ENCODE results near the gene CFAP57. TPM values are rescaled to one million over a fixed set of nuclear protein-coding genes. Genes with fewer than 3 reads are reported as not detected.

Gene CFAP57
- polyA plus RNA-seq, 1 donor from 2014 or later: 0.17 TPM

DNA sequence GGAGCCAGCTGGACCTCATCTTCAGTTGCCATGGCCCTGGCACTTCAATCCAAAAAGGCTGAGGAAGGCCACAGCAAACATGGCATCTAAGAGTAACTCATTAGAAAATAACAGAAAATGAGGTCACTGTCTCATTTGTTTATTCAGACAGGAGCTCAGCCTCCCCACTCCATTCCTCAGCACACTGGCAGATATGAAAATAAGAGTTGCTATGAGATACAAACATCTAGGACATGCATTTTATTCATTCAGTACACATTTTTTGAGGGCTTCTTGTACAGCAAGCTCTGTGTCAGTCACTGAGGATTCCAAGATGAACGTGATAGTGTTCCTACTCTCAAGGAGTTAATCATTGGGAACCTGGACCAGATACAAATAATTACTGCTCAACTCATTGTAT is 65.0 kb downstream of the CFAP57 start:
- no peaks in the 10 kb centered on the region for H3K79me2 ChIP-seq (replicated peaks; ENCODE audit: insufficient read depth, low read length)

DNA sequence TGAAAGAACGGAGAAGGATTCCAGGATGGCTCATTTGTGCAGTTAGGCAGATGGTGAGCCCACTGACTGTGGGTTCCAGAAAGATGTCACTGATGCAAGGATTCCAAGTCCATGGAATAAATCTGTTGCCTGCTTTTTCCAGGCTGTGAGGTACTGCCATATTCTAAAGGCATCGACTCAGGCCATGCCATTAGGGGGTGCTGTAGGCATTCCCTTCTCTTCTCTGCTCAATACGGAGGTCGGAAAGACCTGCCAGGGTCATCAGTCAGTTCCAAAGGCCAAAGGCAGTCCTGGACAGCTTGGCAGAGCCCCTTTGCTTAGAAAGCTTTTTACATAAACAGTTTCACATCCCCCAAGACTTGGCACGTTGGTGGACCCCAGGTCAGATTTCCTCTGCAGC is 66.0 kb downstream of the CFAP57 start:
- no peak overlapping the region for H3K4me3 ChIP-seq (ENCODE audit: low read length)
- no peaks in the 10 kb centered on the region for H3K9me3 ChIP-seq (ENCODE audit: low read length)
- H4K20me1 ChIP-seq (ENCODE audit: insufficient read depth): no peaks in the 10 kb centered on the region
- H3K4me2 ChIP-seq (ENCODE audit: low read length): no peak overlapping the region
- H2AFZ ChIP-seq (ENCODE audit: low read depth, low read length): no peak overlapping the region
- no peak overlapping the region for H3K9ac ChIP-seq (ENCODE audit: low read length)
- no peaks in the 10 kb centered on the region for H3K36me3 ChIP-seq (ENCODE audit: insufficient read depth, low read length)
- no peaks in the 10 kb centered on the region for H3K79me2 ChIP-seq (replicated peaks; ENCODE audit: insufficient read depth, low read length)
- no peaks in the 10 kb centered on the region for H3K27me3 ChIP-seq (ENCODE audit: insufficient read depth, low read depth, low read length)
- no peak overlapping the region for H3K27ac ChIP-seq (ENCODE audit: low read length)
- no peaks in the 10 kb centered on the region for H3F3A ChIP-seq (ENCODE audit: insufficient read depth, low read length, poor library complexity, severe bottlenecking)
- TF ChIP-seq SMC3 (conservative IDR thresholded peaks at IDR 0.05; ENCODE audit: poor library complexity) (peak; percentile 51), POLR2AphosphoS5 (IDR thresholded peaks at IDR 0.05) (no peak), TAF1 (IDR thresholded peaks at IDR 0.05; ENCODE audit: low read depth) (no peak), RAD21 (conservative IDR thresholded peaks at IDR 0.05) (peak; percentile 56)
- TF ChIP-seq, protein P1, sequence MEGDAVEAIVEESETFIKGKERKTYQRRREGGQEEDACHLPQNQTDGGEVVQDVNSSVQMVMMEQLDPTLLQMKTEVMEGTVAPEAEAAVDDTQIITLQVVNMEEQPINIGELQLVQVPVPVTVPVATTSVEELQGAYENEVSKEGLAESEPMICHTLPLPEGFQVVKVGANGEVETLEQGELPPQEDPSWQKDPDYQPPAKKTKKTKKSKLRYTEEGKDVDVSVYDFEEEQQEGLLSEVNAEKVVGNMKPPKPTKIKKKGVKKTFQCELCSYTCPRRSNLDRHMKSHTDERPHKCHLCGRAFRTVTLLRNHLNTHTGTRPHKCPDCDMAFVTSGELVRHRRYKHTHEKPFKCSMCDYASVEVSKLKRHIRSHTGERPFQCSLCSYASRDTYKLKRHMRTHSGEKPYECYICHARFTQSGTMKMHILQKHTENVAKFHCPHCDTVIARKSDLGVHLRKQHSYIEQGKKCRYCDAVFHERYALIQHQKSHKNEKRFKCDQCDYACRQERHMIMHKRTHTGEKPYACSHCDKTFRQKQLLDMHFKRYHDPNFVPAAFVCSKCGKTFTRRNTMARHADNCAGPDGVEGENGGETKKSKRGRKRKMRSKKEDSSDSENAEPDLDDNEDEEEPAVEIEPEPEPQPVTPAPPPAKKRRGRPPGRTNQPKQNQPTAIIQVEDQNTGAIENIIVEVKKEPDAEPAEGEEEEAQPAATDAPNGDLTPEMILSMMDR (IDR thresholded peaks at IDR 0.05; ENCODE audit: poor library complexity, severe bottlenecking): peak; percentile 51
- no peaks in the 10 kb centered on the region for H3K9me2 ChIP-seq (ENCODE audit: insufficient read depth, low read length)

More for the DNA sequence above, 65.0 kb downstream of the CFAP57 start:
- Histone ChIP-seq H3K27me3 (ENCODE audit: insufficient read depth, low read depth, low read length) (no peaks in the 10 kb centered on the region), H3K9ac (ENCODE audit: low read length) (no peak overlapping the region), H4K20me1 (ENCODE audit: insufficient read depth) (no peaks in the 10 kb centered on the region), H2AFZ (ENCODE audit: low read depth, low read length) (no peak overlapping the region), H3K4me2 (ENCODE audit: low read length) (no peak overlapping the region), H3K27ac (ENCODE audit: low read length) (no peak overlapping the region), H3K36me3 (ENCODE audit: insufficient read depth, low read length) (no peaks in the 10 kb centered on the region), H3K9me2 (ENCODE audit: insufficient read depth, low read length) (no peaks in the 10 kb centered on the region), H3F3A (ENCODE audit: insufficient read depth, low read length, poor library complexity, severe bottlenecking) (no peaks in the 10 kb centered on the region), H3K9me3 (ENCODE audit: low read length) (no peaks in the 10 kb centered on the region), H3K4me3 (ENCODE audit: low read length) (no peak overlapping the region)
- TF ChIP-seq POLR2AphosphoS5 (IDR thresholded peaks at IDR 0.05) (no peak), MXI1 (conservative IDR thresholded peaks at IDR 0.05; ENCODE audit: poor library complexity, severe bottlenecking) (no peak), RAD21 (conservative IDR thresholded peaks at IDR 0.05) (no peak), TAF1 (IDR thresholded peaks at IDR 0.05; ENCODE audit: low read depth) (no peak), EP300 (conservative IDR thresholded peaks at IDR 0.05; ENCODE audit: poor library complexity, severe bottlenecking) (no peak), SMC3 (conservative IDR thresholded peaks at IDR 0.05; ENCODE audit: poor library complexity) (no peak), EZH2 (IDR thresholded peaks at IDR 0.05; ENCODE audit: borderline replicate concordance, insufficient read depth, low read length, poor library complexity, severe bottlenecking) (no peak)
- TF ChIP-seq, protein P2, sequence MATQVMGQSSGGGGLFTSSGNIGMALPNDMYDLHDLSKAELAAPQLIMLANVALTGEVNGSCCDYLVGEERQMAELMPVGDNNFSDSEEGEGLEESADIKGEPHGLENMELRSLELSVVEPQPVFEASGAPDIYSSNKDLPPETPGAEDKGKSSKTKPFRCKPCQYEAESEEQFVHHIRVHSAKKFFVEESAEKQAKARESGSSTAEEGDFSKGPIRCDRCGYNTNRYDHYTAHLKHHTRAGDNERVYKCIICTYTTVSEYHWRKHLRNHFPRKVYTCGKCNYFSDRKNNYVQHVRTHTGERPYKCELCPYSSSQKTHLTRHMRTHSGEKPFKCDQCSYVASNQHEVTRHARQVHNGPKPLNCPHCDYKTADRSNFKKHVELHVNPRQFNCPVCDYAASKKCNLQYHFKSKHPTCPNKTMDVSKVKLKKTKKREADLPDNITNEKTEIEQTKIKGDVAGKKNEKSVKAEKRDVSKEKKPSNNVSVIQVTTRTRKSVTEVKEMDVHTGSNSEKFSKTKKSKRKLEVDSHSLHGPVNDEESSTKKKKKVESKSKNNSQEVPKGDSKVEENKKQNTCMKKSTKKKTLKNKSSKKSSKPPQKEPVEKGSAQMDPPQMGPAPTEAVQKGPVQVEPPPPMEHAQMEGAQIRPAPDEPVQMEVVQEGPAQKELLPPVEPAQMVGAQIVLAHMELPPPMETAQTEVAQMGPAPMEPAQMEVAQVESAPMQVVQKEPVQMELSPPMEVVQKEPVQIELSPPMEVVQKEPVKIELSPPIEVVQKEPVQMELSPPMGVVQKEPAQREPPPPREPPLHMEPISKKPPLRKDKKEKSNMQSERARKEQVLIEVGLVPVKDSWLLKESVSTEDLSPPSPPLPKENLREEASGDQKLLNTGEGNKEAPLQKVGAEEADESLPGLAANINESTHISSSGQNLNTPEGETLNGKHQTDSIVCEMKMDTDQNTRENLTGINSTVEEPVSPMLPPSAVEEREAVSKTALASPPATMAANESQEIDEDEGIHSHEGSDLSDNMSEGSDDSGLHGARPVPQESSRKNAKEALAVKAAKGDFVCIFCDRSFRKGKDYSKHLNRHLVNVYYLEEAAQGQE (IDR thresholded peaks at IDR 0.05; ENCODE audit: borderline replicate concordance): no peak
- TF ChIP-seq, protein P1 (IDR thresholded peaks at IDR 0.05; ENCODE audit: poor library complexity, severe bottlenecking): no peak

Data from neural cell (in vitro differentiated cells).